Calu3 (cell line): Measurements from ENCODE around the gene TMED10. TPM values are rescaled to one million over a fixed set of nuclear protein-coding genes. Genes with fewer than 3 reads are reported as not detected.

Source experiments
- BruUV-seq: library from RNA; stranded (reverse); fragments of 400-500 nt; replicated peaks from 2 replicates; lab custom pipeline; 2021; lab: Mats Ljungman, UMichigan
- CTCF ChIA-PET: fragments of 300-600 bp; sonication (Branson Sonifier 250); formaldehyde crosslinking; loops from one replicate; lab custom pipeline; 2022; ENCODE audit warnings: antibody characterized with exemption; lab: Charles Lee
- DNase-seq: peaks from one replicate; pipeline ENCODE4 v3.0.0; 2022
- H3K27ac Mint-ChIP-seq: one replicate; pipeline ENCODE4 v1.8.0; 2022; ENCODE audit warnings: mixed read lengths; ENCODE audit not compliant: unreplicated experiment
- H3K27me3 Mint-ChIP-seq: one replicate; pipeline ENCODE4 v1.8.0; 2022; ENCODE audit warnings: mixed read lengths; ENCODE audit not compliant: unreplicated experiment
- H3K36me3 Mint-ChIP-seq: one replicate; pipeline ENCODE4 v1.8.0; 2022; ENCODE audit warnings: mild to moderate bottlenecking, moderate library complexity, mixed read lengths; ENCODE audit not compliant: insufficient read depth, unreplicated experiment
- H3K4me1 Mint-ChIP-seq: one replicate; pipeline ENCODE4 v1.8.0; 2022; ENCODE audit warnings: mild to moderate bottlenecking, low read depth, mixed read lengths; ENCODE audit not compliant: unreplicated experiment
- H3K4me3 Mint-ChIP-seq: one replicate; pipeline ENCODE4 v1.8.0; 2022; ENCODE audit warnings: mild to moderate bottlenecking, low read depth, moderate library complexity, mixed read lengths; ENCODE audit not compliant: unreplicated experiment
- H3K9me3 Mint-ChIP-seq: one replicate; pipeline ENCODE4 v1.8.0; 2022; ENCODE audit warnings: low read depth, mixed read lengths; ENCODE audit not compliant: unreplicated experiment
- intact Hi-C: fragments of 100-400 bp; cut with micrococcal nuclease; formaldehyde crosslinking; loops from one replicate; pipeline ENCODE4 v1.10.0; 2022; ENCODE audit not compliant: unreplicated experiment
- total RNA-seq: library from RNA; stranded (reverse); gene quantifications from 2 replicates; pipeline ENCODE4 v1.2.3, GENCODE V29; 2022
- TF ChIP-seq, protein P1 (sequence below): fragments of 200-600 bp; IDR thresholded peaks from one replicate; pipeline ENCODE4 v1.8.0; 2022; ENCODE audit warnings: antibody characterized with exemption; ENCODE audit not compliant: unreplicated experiment

TMED10 gene
- total RNA-seq, 1 experiment from 2014 or later: 391 TPM

DNA sequence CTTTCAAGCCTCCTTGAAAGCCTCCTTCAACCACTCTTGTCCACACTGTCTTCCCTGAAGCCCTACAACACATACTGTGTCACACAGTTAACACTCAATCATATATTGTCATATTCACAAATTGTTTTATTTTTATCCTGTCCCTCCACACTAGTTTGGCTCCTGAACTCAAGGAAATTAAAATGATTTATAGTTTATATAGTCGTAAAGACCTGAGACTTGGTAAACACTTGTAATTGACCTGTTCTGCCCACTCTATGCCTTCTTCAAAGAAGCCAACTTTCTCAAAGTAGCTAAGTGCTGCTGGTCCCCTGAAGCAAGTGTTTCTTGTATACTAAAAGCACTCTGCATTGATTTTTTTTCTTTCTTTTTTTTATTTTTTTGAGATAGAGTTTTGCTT is 33.9 kb downstream of the TMED10 start:
- DNase-seq: no peak
- H3K36me3 Mint-ChIP-seq: peaks cover 24% of the 10 kb centered on the region
- H3K4me3 Mint-ChIP-seq: no peak overlapping the region
- H3K27ac Mint-ChIP-seq: no peak overlapping the region
- CTCF ChIA-PET: interaction anchor here (1.3 kb wide), 1 partner anchor 157 kb away, joined by 5 read pairs; no protein-coding TSS in a partner anchor
- TF ChIP-seq, protein P1, sequence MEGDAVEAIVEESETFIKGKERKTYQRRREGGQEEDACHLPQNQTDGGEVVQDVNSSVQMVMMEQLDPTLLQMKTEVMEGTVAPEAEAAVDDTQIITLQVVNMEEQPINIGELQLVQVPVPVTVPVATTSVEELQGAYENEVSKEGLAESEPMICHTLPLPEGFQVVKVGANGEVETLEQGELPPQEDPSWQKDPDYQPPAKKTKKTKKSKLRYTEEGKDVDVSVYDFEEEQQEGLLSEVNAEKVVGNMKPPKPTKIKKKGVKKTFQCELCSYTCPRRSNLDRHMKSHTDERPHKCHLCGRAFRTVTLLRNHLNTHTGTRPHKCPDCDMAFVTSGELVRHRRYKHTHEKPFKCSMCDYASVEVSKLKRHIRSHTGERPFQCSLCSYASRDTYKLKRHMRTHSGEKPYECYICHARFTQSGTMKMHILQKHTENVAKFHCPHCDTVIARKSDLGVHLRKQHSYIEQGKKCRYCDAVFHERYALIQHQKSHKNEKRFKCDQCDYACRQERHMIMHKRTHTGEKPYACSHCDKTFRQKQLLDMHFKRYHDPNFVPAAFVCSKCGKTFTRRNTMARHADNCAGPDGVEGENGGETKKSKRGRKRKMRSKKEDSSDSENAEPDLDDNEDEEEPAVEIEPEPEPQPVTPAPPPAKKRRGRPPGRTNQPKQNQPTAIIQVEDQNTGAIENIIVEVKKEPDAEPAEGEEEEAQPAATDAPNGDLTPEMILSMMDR: no peak
- intact Hi-C loops: no loop called here
- BruUV-seq: no TSS peak
- peaks cover 30% of the 10 kb centered on the region for H3K4me1 Mint-ChIP-seq
- H3K9me3 Mint-ChIP-seq: no peaks in the 10 kb centered on the region
- H3K27me3 Mint-ChIP-seq: no peaks in the 10 kb centered on the region

DNA sequence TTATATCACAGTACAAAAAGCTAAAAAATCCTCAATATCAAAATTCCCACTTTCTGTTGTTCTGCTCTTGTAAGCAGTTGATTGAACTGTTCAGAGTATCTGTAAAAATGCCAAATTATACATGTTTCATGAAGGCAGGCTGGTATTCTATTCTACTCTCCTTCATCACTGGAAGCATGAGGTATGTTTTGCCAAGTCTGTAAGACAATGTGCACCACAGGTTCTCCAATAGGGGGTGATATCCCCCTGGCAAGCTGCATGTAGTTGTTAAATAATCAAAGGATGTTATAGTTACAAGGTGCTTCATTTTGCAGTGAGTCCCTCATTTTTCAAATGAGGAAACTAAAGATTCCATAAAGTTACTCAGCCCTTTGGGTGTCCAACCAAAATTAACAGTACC is 34.4 kb downstream of the TMED10 start:
- Mint-ChIP-seq H3K36me3 (peaks cover 19% of the 10 kb centered on the region), H3K9me3 (no peaks in the 10 kb centered on the region), H3K4me3 (no peak overlapping the region), H3K4me1 (peaks cover 28% of the 10 kb centered on the region), H3K27me3 (no peaks in the 10 kb centered on the region), H3K27ac (no peak overlapping the region)
- intact Hi-C loops: no loop called here
- TF ChIP-seq, protein P1: no peak
- CTCF ChIA-PET: interaction anchor here (1.0 to 1.7 kb wide), 3 partner anchors 154 to 162 kb away, joined by 3 to 6 read pairs (median 5); no protein-coding TSS in a partner anchor
- DNase-seq: peak; percentile 19
- no TSS peak for BruUV-seq

DNA sequence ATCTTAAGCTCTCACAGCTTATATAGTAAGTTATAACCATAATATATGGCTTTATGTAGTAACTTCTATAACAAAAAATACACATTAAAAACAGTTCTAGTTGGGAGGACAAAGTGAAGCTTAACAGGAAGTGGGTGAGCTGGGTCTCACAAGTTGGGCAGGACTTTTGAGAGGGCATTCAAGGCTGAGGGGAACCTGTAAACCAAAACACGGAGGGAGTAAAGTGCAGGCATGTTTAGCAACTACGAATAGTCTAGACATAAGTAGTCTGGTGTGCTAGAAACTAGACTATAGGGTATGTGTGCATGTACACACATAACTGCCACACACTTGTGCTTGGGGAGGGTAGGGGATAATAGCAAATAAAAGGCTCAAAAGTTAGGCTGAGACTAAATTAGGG is 35.4 kb downstream of the TMED10 start:
- H3K36me3 Mint-ChIP-seq: peaks cover 11% of the 10 kb centered on the region
- no peak overlapping the region for H3K27ac Mint-ChIP-seq
- TF ChIP-seq, protein P1: no peak
- intact Hi-C loops: no loop called here
- CTCF ChIA-PET: interaction anchor here (1.7 kb wide), 1 partner anchor 155 kb away, joined by 6 read pairs; no protein-coding TSS in a partner anchor
- no peaks in the 10 kb centered on the region for H3K9me3 Mint-ChIP-seq
- no peak for DNase-seq
- no peaks in the 10 kb centered on the region for H3K27me3 Mint-ChIP-seq
- H3K4me3 Mint-ChIP-seq: no peak overlapping the region
- BruUV-seq: no TSS peak
- H3K4me1 Mint-ChIP-seq: peaks cover 19% of the 10 kb centered on the region

DNA sequence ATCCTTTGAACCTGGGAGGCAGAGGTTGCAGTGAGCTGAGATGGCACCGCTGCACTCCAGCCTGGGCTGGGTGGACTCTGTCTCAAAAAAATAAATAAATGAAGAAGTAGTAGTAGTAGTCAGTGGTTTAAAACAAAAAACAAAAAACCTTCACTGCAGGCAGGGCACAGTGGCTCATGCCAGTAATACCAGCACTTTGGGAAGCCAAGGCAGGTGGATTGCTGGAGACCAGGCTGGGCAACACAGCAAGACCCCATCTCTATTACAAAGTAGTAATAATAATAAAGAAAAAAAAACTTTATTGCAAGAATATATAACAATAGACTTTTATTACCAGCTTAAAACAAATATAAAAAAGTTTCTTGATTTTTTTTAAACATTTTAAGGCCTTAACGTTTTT is 35.8 kb downstream of the TMED10 start:
- no peak overlapping the region for H3K4me3 Mint-ChIP-seq
- intact Hi-C loops: no loop called here
- DNase-seq: no peak
- no TSS peak for BruUV-seq
- H3K4me1 Mint-ChIP-seq: peaks cover 17% of the 10 kb centered on the region
- no peaks in the 10 kb centered on the region for H3K9me3 Mint-ChIP-seq
- H3K27ac Mint-ChIP-seq: no peak overlapping the region
- CTCF ChIA-PET: interaction anchor here (0.7 to 1.7 kb wide), 2 partner anchors 61 to 155 kb away, joined by 3 to 6 read pairs; no protein-coding TSS in a partner anchor
- TF ChIP-seq, protein P1: no peak
- H3K36me3 Mint-ChIP-seq: peaks cover 15% of the 10 kb centered on the region
- H3K27me3 Mint-ChIP-seq: no peaks in the 10 kb centered on the region
